Ishikawa (cell line): Measurements from ENCODE around the gene PPP1R37.

Experiments
- REST ChIP-seq: IDR thresholded peaks from 2 replicates; pipeline ENCODE4 v1.6.1; 2012; ENCODE audit warnings: low read depth, mild to moderate bottlenecking
- ZBTB7A ChIP-seq: IDR thresholded peaks from 2 replicates; pipeline ENCODE4 v1.6.1; 2012; ENCODE audit warnings: low read depth

- TF ChIP-seq ZBTB7A = no peak
- no peak for TF ChIP-seq REST
Measured at GRCh38 chr19:45104658-45105349, 11.8 kb downstream of the PPP1R37 start.
